Neural cell (in vitro differentiated cells): ENCODE results near the gene MCC. TPM values are rescaled to one million over a fixed set of nuclear protein-coding genes. Genes with fewer than 3 reads are reported as not detected.

Experiments
- H2AFZ ChIP-seq: fragments of 200-600, 300-800 bp; sonication (generic), shearing (Covaris generic); 2 replicates; pipeline ENCODE4 v1.6.0; 2014; ENCODE audit warnings: low read depth, mild to moderate bottlenecking, antibody characterized with exemption, low read length, moderate library complexity
- H3F3A ChIP-seq: fragments of 200-600 bp; shearing (Covaris generic); 2 replicates; pipeline ENCODE4 v1.6.1; 2016; ENCODE audit warnings: mild to moderate bottlenecking, moderate library complexity, mixed read lengths, antibody characterized with exemption, low read length; ENCODE audit not compliant: insufficient read depth, poor library complexity, severe bottlenecking
- H3K27ac ChIP-seq: fragments of 200-600, 300-800 bp; sonication (generic), shearing (Covaris generic); 2 replicates; pipeline ENCODE4 v1.5.1; 2014; ENCODE audit warnings: mild to moderate bottlenecking, low read length, moderate library complexity
- H3K27me3 ChIP-seq: fragments of 300-800, 200-600 bp; sonication (generic), shearing (Covaris generic); 2 replicates; pipeline ENCODE4 v1.6.0; 2014; ENCODE audit warnings: mild to moderate bottlenecking, low read depth, low read length, moderate library complexity; ENCODE audit not compliant: insufficient read depth
- H3K36me3 ChIP-seq: fragments of 300-800, 200-600 bp; sonication (generic), shearing (Covaris generic); 2 replicates; pipeline ENCODE4 v1.5.1; 2014; ENCODE audit warnings: mild to moderate bottlenecking, antibody characterized with exemption, low read length, moderate library complexity; ENCODE audit not compliant: insufficient read depth
- H3K4me2 ChIP-seq: fragments of 300-800, 200-600 bp; sonication (generic), shearing (Covaris generic); 2 replicates; pipeline ENCODE4 v1.6.0; 2014; ENCODE audit warnings: mild to moderate bottlenecking, low read length
- H3K4me3 ChIP-seq: fragments of 300-800, 200-600 bp; sonication (generic), shearing (Covaris generic); 2 replicates; pipeline ENCODE4 v1.5.1; 2014; ENCODE audit warnings: mild to moderate bottlenecking, low read length, moderate library complexity
- H3K79me2 ChIP-seq: fragments of 200-600 bp; shearing (Covaris generic); replicated peaks from 2 replicates; pipeline ENCODE4 v1.6.0; 2014; ENCODE audit warnings: mild to moderate bottlenecking, low read length, moderate library complexity; ENCODE audit not compliant: insufficient read depth
- H3K9ac ChIP-seq: fragments of 300-800, 200-600 bp; sonication (generic), shearing (Covaris generic); 2 replicates; pipeline ENCODE4 v1.6.1; 2016; ENCODE audit warnings: mild to moderate bottlenecking, low read length, mixed read lengths
- H3K9me2 ChIP-seq: fragments of 200-600 bp; shearing (Covaris generic); 2 replicates; pipeline ENCODE4 v1.6.1; 2016; ENCODE audit warnings: mild to moderate bottlenecking, low read length, mixed read lengths; ENCODE audit not compliant: insufficient read depth
- H3K9me3 ChIP-seq: fragments of 200-600, 300-800 bp; sonication (generic), shearing (Covaris generic); 2 replicates; pipeline ENCODE4 v1.6.1; 2016; ENCODE audit warnings: mild to moderate bottlenecking, mixed run types, low read length, moderate library complexity, mixed read lengths
- H4K20me1 ChIP-seq: fragments of 200-600 bp; shearing (Covaris generic); 2 replicates; pipeline ENCODE4 v1.6.1; 2016; ENCODE audit warnings: mild to moderate bottlenecking, mixed run types; ENCODE audit not compliant: insufficient read depth
- CTCF ChIP-seq: fragments of 450-650 bp; IDR thresholded peaks from 2 replicates; pipeline ENCODE4 v1.5.1; 2014; ENCODE audit warnings: antibody characterized with exemption, mild to moderate bottlenecking, moderate library complexity; ENCODE audit not compliant: poor library complexity, severe bottlenecking
- EP300 ChIP-seq: fragments of 450-650 bp; conservative IDR thresholded peaks from 2 replicates; pipeline ENCODE4 v1.6.1; 2014; ENCODE audit warnings: antibody characterized with exemption, mild to moderate bottlenecking, moderate library complexity; ENCODE audit not compliant: poor library complexity, severe bottlenecking
- EZH2 ChIP-seq: fragments of 200-600, 300-800 bp; shearing (Covaris generic), sonication (generic); IDR thresholded peaks from 2 replicates; pipeline ENCODE4 v1.6.1; 2014; ENCODE audit warnings: antibody characterized with exemption, low read length, borderline replicate concordance, mild to moderate bottlenecking; ENCODE audit not compliant: insufficient read depth, poor library complexity, severe bottlenecking
- MXI1 ChIP-seq: fragments of 450-650 bp; conservative IDR thresholded peaks from 2 replicates; pipeline ENCODE4 v1.6.1; 2014; ENCODE audit warnings: antibody characterized with exemption, mild to moderate bottlenecking; ENCODE audit not compliant: poor library complexity, severe bottlenecking
- POLR2AphosphoS5 ChIP-seq: IDR thresholded peaks from 2 replicates; pipeline ENCODE4 v1.6.1; 2012
- RAD21 ChIP-seq: fragments of 450-650 bp; conservative IDR thresholded peaks from 2 replicates; pipeline ENCODE4 v1.6.1; 2014; ENCODE audit warnings: antibody characterized with exemption, mild to moderate bottlenecking, moderate library complexity
- REST ChIP-seq: IDR thresholded peaks from 2 replicates; pipeline ENCODE4 v1.6.1; 2012; ENCODE audit warnings: borderline replicate concordance
- SMC3 ChIP-seq: fragments of 450-650 bp; conservative IDR thresholded peaks from 2 replicates; pipeline ENCODE4 v1.6.1; 2014; ENCODE audit warnings: antibody characterized with exemption, mild to moderate bottlenecking, moderate library complexity; ENCODE audit not compliant: poor library complexity
- TAF1 ChIP-seq: IDR thresholded peaks from 2 replicates; pipeline ENCODE4 v1.6.1; 2012; ENCODE audit warnings: low read depth
- polyA plus RNA-seq: library from polyadenylated mRNA; depleted of rRNA; stranded (reverse); fragments of >200 nt; gene quantifications from 2 replicates; pipeline ENCODE4 v1.2.3, GENCODE V29; 2014

MCC gene
- polyA plus RNA-seq, 1 donor from 2014 or later = 2.2 TPM

GRCh38 chr5:113050721-113051382 is 437.4 kb downstream of the MCC start:
- Histone ChIP-seq H3F3A (no peaks in the 10 kb centered on the region), H4K20me1 (no peaks in the 10 kb centered on the region), H3K27me3 (no peaks in the 10 kb centered on the region), H3K79me2 (no peaks in the 10 kb centered on the region), H3K4me3 (no peak overlapping the region), H3K27ac (no peak overlapping the region), H3K36me3 (no peaks in the 10 kb centered on the region), H3K9me3 (no peaks in the 10 kb centered on the region), H2AFZ (no peak overlapping the region), H3K4me2 (no peak overlapping the region), H3K9me2 (no peaks in the 10 kb centered on the region), H3K9ac (no peak overlapping the region)
- TF ChIP-seq TAF1 (no peak), MXI1 (no peak), EZH2 (no peak), SMC3 (no peak), REST (no peak)

- Histone ChIP-seq H3K27ac (no peak overlapping the region), H3K9me3 (no peaks in the 10 kb centered on the region), H3K79me2 (no peaks in the 10 kb centered on the region), H3K4me3 (no peak overlapping the region), H3K27me3 (no peaks in the 10 kb centered on the region), H2AFZ (no peak overlapping the region), H3K36me3 (no peaks in the 10 kb centered on the region), H3F3A (no peaks in the 10 kb centered on the region), H4K20me1 (no peaks in the 10 kb centered on the region), H3K4me2 (no peak overlapping the region), H3K9me2 (no peaks in the 10 kb centered on the region), H3K9ac (no peak overlapping the region)
- no peak for TF ChIP-seq TAF1
- TF ChIP-seq RAD21 = no peak
- TF ChIP-seq EP300 = no peak
- no peak for TF ChIP-seq MXI1
- TF ChIP-seq CTCF = no peak
- TF ChIP-seq SMC3 = no peak
- TF ChIP-seq POLR2AphosphoS5 = no peak
- no peak for TF ChIP-seq EZH2
- TF ChIP-seq REST = no peak
Measured at GRCh38 chr5:113048931-113049330, 439.3 kb downstream of the MCC start.
